AG04449 (cell line): ENCODE results near the gene ABCB11.

Experiments
- CTCF ChIA-PET: fragments of 350-600 bp; formaldehyde crosslinking; extraction: SDS; loops from one replicate; lab custom pipeline; 2021; ENCODE audit warnings: antibody characterized with exemption; lab: Yijun Ruan, JAX
- POLR2A ChIA-PET: fragments of 400-600, 350-600 bp; formaldehyde crosslinking; extraction: SDS; loops from one replicate; lab custom pipeline; 2020; ENCODE audit warnings: antibody characterized with exemption, inconsistent platforms; lab: Yijun Ruan, JAX
- DNase-seq: peaks from one replicate; pipeline ENCODE4 v3.0.0-alpha.2; 2010; ENCODE audit warnings: low read depth, low spot score
- H3K4me3 ChIP-seq: 2 replicates; pipeline ENCODE4 v1.5.1; 2011; ENCODE audit warnings: low read depth, mild to moderate bottlenecking, control low read depth, low read length
- CTCF ChIP-seq: IDR thresholded peaks from one replicate; pipeline ENCODE4 v1.5.1; 2011; ENCODE audit warnings: mild to moderate bottlenecking, moderate library complexity, low read length, control low read depth, inconsistent platforms; ENCODE audit not compliant: insufficient read depth; ENCODE audit errors: missing control alignments

ABCB11 gene

GRCh38 chr2:169046440-169047151 is 15.5 kb upstream of the ABCB11 start:
- TF ChIP-seq CTCF = no peak
- no peak overlapping the region for H3K4me3 ChIP-seq
- ChIA-PET POLR2A (no interaction called here), CTCF (no interaction called here)
- no peak for DNase-seq

- no peak for DNase-seq
- TF ChIP-seq CTCF = no peak
- no peak overlapping the region for H3K4me3 ChIP-seq
- ChIA-PET CTCF (no interaction called here), POLR2A (no interaction called here)
Measured at GRCh38 chr2:169042856-169043255, 11.7 kb upstream of the ABCB11 start.

GRCh38 chr2:169041594-169041993 is 10.5 kb upstream of the ABCB11 start:
- TF ChIP-seq CTCF = no peak
- CTCF ChIA-PET = no interaction called here

GRCh38 chr2:169039702-169040101 is 8.6 kb upstream of the ABCB11 start:
- DNase-seq = no peak
- no peak for TF ChIP-seq CTCF
- no peak overlapping the region for H3K4me3 ChIP-seq
- ChIA-PET CTCF (no interaction called here), POLR2A (no interaction called here)

More at GRCh38 chr2:169041594-169041993, 10.5 kb upstream of the ABCB11 start:
- POLR2A ChIA-PET = no interaction called here
- H3K4me3 ChIP-seq = no peak overlapping the region
- no peak for DNase-seq

GRCh38 chr2:169038338-169038757 is 7.2 kb upstream of the ABCB11 start:
- POLR2A ChIA-PET = no interaction called here
- CTCF ChIA-PET = no interaction called here
- TF ChIP-seq CTCF = no peak
- no peak for DNase-seq
- no peak overlapping the region for H3K4me3 ChIP-seq

GRCh38 chr2:169036736-169037440 is 5.8 kb upstream of the ABCB11 start:
- no peak overlapping the region for H3K4me3 ChIP-seq
- no peak for TF ChIP-seq CTCF
- POLR2A ChIA-PET = no interaction called here
- CTCF ChIA-PET = no interaction called here
- no peak for DNase-seq
